Osteocyte (in vitro differentiated cells): Measurements from ENCODE around the gene ACSS1. TPM values are rescaled to one million over a fixed set of nuclear protein-coding genes. Genes with fewer than 3 reads are reported as not detected.

Experiments used
- DNase-seq: peaks from one replicate; pipeline ENCODE4 v3.0.0; 2021; ENCODE audit warnings: mixed read lengths; ENCODE audit not compliant: unreplicated experiment; ENCODE audit errors: extremely low spot score
- H3K27ac Mint-ChIP-seq: one replicate; pipeline ENCODE4 v1.8.0; 2021; ENCODE audit warnings: mild to moderate bottlenecking, mixed read lengths; ENCODE audit not compliant: unreplicated experiment
- H3K27me3 Mint-ChIP-seq: one replicate; pipeline ENCODE4 v1.8.0; 2021; ENCODE audit warnings: mixed read lengths; ENCODE audit not compliant: unreplicated experiment
- H3K36me3 Mint-ChIP-seq: one replicate; pipeline ENCODE4 v1.8.0; 2021; ENCODE audit warnings: mixed read lengths; ENCODE audit not compliant: unreplicated experiment
- H3K4me1 Mint-ChIP-seq: one replicate; pipeline ENCODE4 v1.8.0; 2021; ENCODE audit warnings: mixed read lengths; ENCODE audit not compliant: unreplicated experiment
- H3K4me3 Mint-ChIP-seq: one replicate; pipeline ENCODE4 v1.8.0; 2021; ENCODE audit warnings: mild to moderate bottlenecking, moderate library complexity, mixed read lengths; ENCODE audit not compliant: unreplicated experiment
- H3K9me3 Mint-ChIP-seq: one replicate; pipeline ENCODE4 v1.8.0; 2021; ENCODE audit warnings: mixed read lengths; ENCODE audit not compliant: unreplicated experiment
- total RNA-seq: library from RNA; stranded (reverse); gene quantifications from 2 replicates; pipeline ENCODE4 v1.2.1, GENCODE V29; 2021
- TF ChIP-seq, protein P1 (sequence below): fragments of 200-600 bp; sonication (generic); IDR thresholded peaks from 2 replicates; pipeline ENCODE4 v1.5.0; 2021; ENCODE audit warnings: antibody characterized with exemption, mild to moderate bottlenecking, moderate library complexity

Gene ACSS1
- total RNA-seq, 1 donor from 2014 or later = 8.2 TPM

DNA sequence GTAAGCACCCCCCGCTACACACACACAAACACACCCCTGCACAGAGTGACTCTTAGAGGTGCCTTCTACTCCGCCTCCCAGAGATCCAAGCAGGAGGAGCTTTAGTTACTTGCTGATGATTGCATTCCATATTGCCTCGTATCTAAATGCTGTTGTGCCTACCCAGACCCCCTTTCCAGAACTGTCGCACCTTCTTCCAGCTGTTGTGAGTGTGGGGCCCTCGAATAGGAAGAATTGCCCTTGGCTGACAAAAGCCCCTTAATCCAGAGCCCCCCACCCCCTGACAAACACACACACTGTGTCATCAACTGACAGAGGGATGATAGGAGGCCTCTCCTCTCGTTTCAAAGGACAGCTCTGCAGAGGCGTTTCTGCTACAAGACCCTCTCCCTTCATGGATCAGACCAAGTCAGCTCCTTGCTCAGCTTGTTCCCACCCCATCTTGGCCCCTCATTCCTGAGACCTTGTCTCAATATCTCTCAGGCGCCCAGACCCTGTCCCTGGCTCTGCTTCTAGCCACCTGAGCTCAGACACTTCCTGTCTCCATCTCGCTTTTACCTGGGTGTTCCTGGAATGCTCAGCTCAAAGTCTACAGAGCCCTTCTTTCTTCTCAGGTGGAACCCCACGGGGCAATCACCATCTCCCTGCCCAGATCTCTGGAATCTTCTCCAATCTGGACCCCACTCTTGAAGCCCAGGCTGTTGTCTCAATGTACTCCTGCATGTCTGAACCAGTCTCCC, 28.0 kb upstream of the ACSS1 start:
- Mint-ChIP-seq H3K4me1 (peaks cover 25% of the 10 kb centered on the region), H3K4me3 (no peak overlapping the region), H3K36me3 (peaks cover under 1% of the 10 kb centered on the region), H3K27me3 (peaks cover 76% of the 10 kb centered on the region), H3K27ac (no peak overlapping the region), H3K9me3 (no peaks in the 10 kb centered on the region)
- DNase-seq = no peak
- TF ChIP-seq, protein P1, sequence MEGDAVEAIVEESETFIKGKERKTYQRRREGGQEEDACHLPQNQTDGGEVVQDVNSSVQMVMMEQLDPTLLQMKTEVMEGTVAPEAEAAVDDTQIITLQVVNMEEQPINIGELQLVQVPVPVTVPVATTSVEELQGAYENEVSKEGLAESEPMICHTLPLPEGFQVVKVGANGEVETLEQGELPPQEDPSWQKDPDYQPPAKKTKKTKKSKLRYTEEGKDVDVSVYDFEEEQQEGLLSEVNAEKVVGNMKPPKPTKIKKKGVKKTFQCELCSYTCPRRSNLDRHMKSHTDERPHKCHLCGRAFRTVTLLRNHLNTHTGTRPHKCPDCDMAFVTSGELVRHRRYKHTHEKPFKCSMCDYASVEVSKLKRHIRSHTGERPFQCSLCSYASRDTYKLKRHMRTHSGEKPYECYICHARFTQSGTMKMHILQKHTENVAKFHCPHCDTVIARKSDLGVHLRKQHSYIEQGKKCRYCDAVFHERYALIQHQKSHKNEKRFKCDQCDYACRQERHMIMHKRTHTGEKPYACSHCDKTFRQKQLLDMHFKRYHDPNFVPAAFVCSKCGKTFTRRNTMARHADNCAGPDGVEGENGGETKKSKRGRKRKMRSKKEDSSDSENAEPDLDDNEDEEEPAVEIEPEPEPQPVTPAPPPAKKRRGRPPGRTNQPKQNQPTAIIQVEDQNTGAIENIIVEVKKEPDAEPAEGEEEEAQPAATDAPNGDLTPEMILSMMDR = no peak

DNA sequence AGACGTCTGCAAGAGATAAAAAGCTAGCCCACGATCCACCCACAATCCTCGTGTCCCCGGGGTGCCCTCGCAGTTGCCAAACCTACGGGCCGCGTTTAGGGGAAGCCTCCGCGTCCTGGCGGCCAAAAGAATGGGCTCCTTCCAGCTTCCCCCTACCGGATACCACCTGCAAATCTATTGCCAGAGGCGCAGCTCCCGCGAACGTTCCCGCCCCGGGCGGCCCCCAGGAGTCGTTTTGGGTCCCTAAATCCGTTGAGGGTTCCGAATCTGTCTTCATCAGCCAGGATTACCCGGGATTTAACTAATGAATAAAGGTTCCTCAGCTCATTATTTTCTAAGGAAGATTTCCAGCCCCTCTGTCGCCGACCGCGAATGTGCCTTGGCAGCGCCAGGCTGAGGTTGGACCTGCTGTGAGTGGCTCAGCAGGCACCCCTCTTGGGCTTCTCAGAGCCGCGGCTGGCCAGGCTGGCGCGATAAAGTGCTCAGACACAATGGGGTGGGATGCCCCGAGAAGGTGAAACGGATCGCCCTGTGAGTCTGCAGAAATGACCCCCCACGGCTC, 26.8 kb upstream of the ACSS1 start:
- DNase-seq = peak; percentile 76
- Mint-ChIP-seq H3K27ac (no peak overlapping the region), H3K9me3 (no peaks in the 10 kb centered on the region), H3K27me3 (peaks cover 84% of the 10 kb centered on the region), H3K4me1 (peaks cover 25% of the 10 kb centered on the region), H3K36me3 (peaks cover 2% of the 10 kb centered on the region), H3K4me3 (no peak overlapping the region)
- TF ChIP-seq, protein P1 = no peak

DNA sequence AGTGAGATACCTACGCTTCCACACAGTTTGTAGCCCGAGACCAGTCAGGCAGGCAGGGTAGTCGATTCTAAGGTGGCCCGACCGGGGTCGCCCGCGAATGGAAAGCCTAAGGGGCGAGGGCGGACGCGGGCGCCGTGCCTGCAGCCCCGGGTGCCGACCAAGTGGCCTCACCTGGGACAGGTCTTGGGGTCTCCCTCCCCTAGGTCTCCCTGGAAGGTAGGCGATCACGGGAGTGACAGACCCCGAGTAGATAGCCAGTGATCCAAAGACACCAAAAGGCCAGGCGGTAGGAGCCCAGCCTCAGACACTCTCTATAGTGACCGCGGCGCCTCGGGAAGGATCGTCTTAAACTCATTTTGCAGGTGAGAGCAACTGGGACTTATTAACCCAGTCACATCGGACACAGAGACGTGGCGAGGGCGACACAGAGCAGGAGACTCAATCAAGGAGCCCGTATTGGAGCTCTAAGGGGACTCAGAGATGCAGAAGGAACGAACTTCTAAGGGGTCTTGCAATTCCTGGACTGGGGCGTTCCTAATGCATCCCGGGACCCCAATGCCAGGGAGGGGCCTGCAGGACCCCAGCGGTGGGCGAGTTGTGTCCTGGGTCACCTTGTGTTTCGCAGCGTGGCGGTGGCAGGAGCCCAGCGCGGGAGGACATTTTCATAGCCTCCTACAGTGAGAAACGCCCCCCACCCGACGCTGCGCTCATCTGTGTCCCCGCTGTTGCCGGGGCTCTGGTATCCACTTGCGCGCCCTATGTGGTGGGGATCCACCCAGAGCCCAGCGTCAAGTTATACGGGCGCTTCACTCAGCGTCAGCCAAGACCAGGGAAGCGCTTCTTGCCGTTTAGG, 26.1 kb upstream of the ACSS1 start:
- H3K27ac Mint-ChIP-seq = no peak overlapping the region
- peaks cover 25% of the 10 kb centered on the region for H3K4me1 Mint-ChIP-seq
- H3K27me3 Mint-ChIP-seq = peaks cover 82% of the 10 kb centered on the region
- DNase-seq = peak; percentile 84
- peaks cover 2% of the 10 kb centered on the region for H3K36me3 Mint-ChIP-seq
- TF ChIP-seq, protein P1 = peak; percentile 68
- no peaks in the 10 kb centered on the region for H3K9me3 Mint-ChIP-seq
- H3K4me3 Mint-ChIP-seq = peak overlapping the region; percentile 60

DNA sequence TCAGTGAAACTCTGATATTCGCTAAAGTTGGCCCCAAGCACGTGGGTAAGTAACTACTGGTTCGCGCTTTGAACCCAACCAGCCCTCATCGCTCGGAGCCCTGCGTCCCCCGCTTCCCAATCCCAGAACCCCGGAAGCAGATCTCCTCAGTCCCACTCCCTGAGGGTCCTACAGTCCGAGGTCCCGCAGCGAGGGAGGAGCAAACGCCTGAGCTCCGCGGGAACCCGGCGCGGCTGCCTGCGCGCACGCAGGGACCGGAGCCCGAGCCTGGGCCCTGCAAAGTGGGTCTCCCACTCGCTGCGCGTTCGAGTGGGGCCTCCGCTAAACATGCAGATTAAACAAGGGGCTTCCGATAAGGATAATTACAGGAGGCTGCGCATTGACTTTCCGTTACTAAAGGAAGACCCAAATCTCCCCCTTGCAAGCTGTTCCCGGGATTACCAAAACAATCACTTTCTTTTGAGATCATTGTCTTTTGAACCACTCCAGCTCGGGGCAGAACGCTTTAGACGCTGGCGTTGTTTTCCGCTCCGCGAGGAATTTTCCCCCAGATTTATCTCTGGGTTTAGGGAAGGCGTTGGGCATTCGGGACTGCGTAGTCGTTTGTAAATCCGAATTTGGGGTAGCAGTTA, 25.3 kb upstream of the ACSS1 start:
- Mint-ChIP-seq H3K27ac (no peak overlapping the region), H3K36me3 (peaks cover 2% of the 10 kb centered on the region), H3K4me1 (peaks cover 25% of the 10 kb centered on the region), H3K27me3 (peaks cover 86% of the 10 kb centered on the region), H3K9me3 (no peaks in the 10 kb centered on the region), H3K4me3 (peak overlapping the region; percentile 60)
- peak; percentile 79 for DNase-seq
- TF ChIP-seq, protein P1 = no peak
